Keratinocyte (primary cell): ENCODE results near the gene VWA5A. TPM values are rescaled to one million over a fixed set of nuclear protein-coding genes. Genes with fewer than 3 reads are reported as not detected.

ENCODE experiments used
- DNase-seq: peaks from one replicate; pipeline ENCODE4 v3.0.0-alpha.2; 2011; ENCODE audit warnings: low read depth, missing footprints, low spot score
- FAIRE-seq: peaks from 2 replicates; lab custom pipeline; 2011; peaks lifted over from hg19 to GRCh38; lab: Jason Lieb, UNC
- H2AFZ ChIP-seq: 2 replicates; pipeline ENCODE4 v1.6.0; 2012; ENCODE audit warnings: low read length, control low read depth, inconsistent platforms; ENCODE audit not compliant: control insufficient read depth
- H3K27ac ChIP-seq: 2 replicates; pipeline ENCODE4 v1.5.1; 2011; ENCODE audit warnings: low read length; ENCODE audit not compliant: control insufficient read depth, insufficient read depth
- H3K27me3 ChIP-seq: 3 replicates; pipeline ENCODE4 v1.6.0; 2011; ENCODE audit warnings: low read length; ENCODE audit not compliant: control insufficient read depth, insufficient read depth; ENCODE audit errors: extremely low read depth
- H3K36me3 ChIP-seq, 2 experiments: 2 replicates in 1 of 2; 3 replicates in 1 of 2; pipeline ENCODE4 v1.5.1; 2011; ENCODE audit warnings: low read length in 2 of 2, mild to moderate bottlenecking in 1 of 2; ENCODE audit not compliant: control insufficient read depth in 2 of 2, insufficient read depth in 2 of 2; ENCODE audit errors: extremely low read depth in 1 of 2
- H3K4me1 ChIP-seq: 3 replicates; pipeline ENCODE4 v1.5.1; 2011; ENCODE audit warnings: low read length; ENCODE audit not compliant: control insufficient read depth, insufficient read depth; ENCODE audit errors: extremely low read depth
- H3K4me2 ChIP-seq: 3 replicates; pipeline ENCODE4 v1.6.0; 2011; ENCODE audit warnings: low read depth, low read length; ENCODE audit not compliant: control insufficient read depth, insufficient read depth; ENCODE audit errors: extremely low read depth
- H3K4me3 ChIP-seq, 3 experiments: fragments of 200-600 bp in 1 of 3; sonication (generic) in 1 of 3; 2 replicates in 2 of 3; 3 replicates in 1 of 3; pipeline ENCODE4 v1.5.1; 2011 to 2016; ENCODE audit warnings: low read length in 3 of 3, mild to moderate bottlenecking in 3 of 3, control low read depth in 2 of 3, inconsistent platforms in 1 of 3, low read depth in 1 of 3, mixed read lengths in 1 of 3, mixed run types in 1 of 3, moderate library complexity in 1 of 3; ENCODE audit not compliant: control insufficient read depth in 2 of 3, insufficient read depth in 2 of 3; ENCODE audit errors: extremely low read depth in 1 of 3
- H3K79me2 ChIP-seq: 2 replicates; pipeline ENCODE4 v1.6.0; 2012; ENCODE audit warnings: low read length; ENCODE audit not compliant: control insufficient read depth, insufficient read depth
- H3K9ac ChIP-seq: 3 replicates; pipeline ENCODE4 v1.6.0; 2011; ENCODE audit warnings: low read length; ENCODE audit not compliant: control insufficient read depth, insufficient read depth; ENCODE audit errors: extremely low read depth
- H3K9me1 ChIP-seq: 3 replicates; pipeline ENCODE4 v1.6.0; 2011; ENCODE audit warnings: low read length; ENCODE audit not compliant: control insufficient read depth, insufficient read depth; ENCODE audit errors: extremely low read depth
- H3K9me3 ChIP-seq: 2 replicates; pipeline ENCODE4 v1.5.1; 2012; ENCODE audit warnings: low read depth, low read length; ENCODE audit not compliant: control insufficient read depth
- H4K20me1 ChIP-seq: 3 replicates; pipeline ENCODE4 v1.6.0; 2011; ENCODE audit warnings: low read length; ENCODE audit not compliant: control insufficient read depth, insufficient read depth; ENCODE audit errors: extremely low read depth
- CTCF ChIP-seq, 3 experiments: IDR thresholded peaks in 1 of 3; conservative IDR thresholded peaks in 1 of 3; optimal IDR thresholded peaks in 1 of 3; 2 replicates in 2 of 3; 3 replicates in 1 of 3; pipeline versions ENCODE3 to v1.5.1; 2011; ENCODE audit warnings: low read length in 3 of 3, mild to moderate bottlenecking in 3 of 3, moderate library complexity in 2 of 3, control low read depth in 1 of 3, inconsistent platforms in 1 of 3; ENCODE audit not compliant: insufficient read depth in 2 of 3; ENCODE audit errors: extremely low read depth in 1 of 3
- EZH2 ChIP-seq: IDR thresholded peaks from one replicate; pipeline ENCODE4 v1.6.1; 2012; ENCODE audit warnings: inconsistent platforms, mild to moderate bottlenecking, low read length, moderate library complexity
- dilution Hi-C: fragments of 300-500 bp; cut with MboI; formaldehyde crosslinking; loops from one replicate; pipeline ENCODE4 v1.7.0; 2020; ENCODE audit warnings: low sequenced_read_pairs; ENCODE audit not compliant: extremely low pct_ligation_motif_present
- polyA plus RNA-seq, 5 experiments: library from polyadenylated mRNA; depleted of rRNA in 3 of 5; stranded (reverse) in 3 of 5; stranded (forward) in 1 of 5; unstranded in 1 of 5; fragments of >200 nt; gene quantifications; 1 replicate in 1 of 5; 2 replicates in 3 of 5; 3 replicates in 1 of 5; pipeline versions ENCODE4 v1.2.1 to v1.2.3, GENCODE V29; 2011 to 2012; ENCODE audit warnings: missing spikeins in 2 of 5, low read depth in 1 of 5, low replicate concordance in 1 of 5

The VWA5A gene
- polyA plus RNA-seq, 1 donor (not counting 4 experiments of a cell fraction or from before 2014, with no cell fraction given): 36.4 TPM

- DNase-seq (no peak), FAIRE-seq (no peak)
- Histone ChIP-seq H3K79me2 (no peaks in the 10 kb centered on the region), H3K9me1 (no peaks in the 10 kb centered on the region), H3K4me2 (no peak overlapping the region), H2AFZ (no peak overlapping the region), H3K36me3 (no peaks in the 10 kb centered on the region), H3K4me1 (peaks cover 20% of the 10 kb centered on the region), H3K27me3 (no peaks in the 10 kb centered on the region), H4K20me1 (no peaks in the 10 kb centered on the region), H3K4me3 (no peak overlapping the region), H3K9ac (no peak overlapping the region), H3K9me3 (no peaks in the 10 kb centered on the region), H3K27ac (no peak overlapping the region)
- TF ChIP-seq CTCF (optimal IDR thresholded peaks at IDR 0.05 in 1 of 3, IDR thresholded peaks at IDR 0.05 in 1 of 3, conservative IDR thresholded peaks at IDR 0.05 in 1 of 3; ENCODE audit: extremely low read depth in 1 of 3, insufficient read depth in 2 of 3, low read length in 3 of 3): no peak
- TF ChIP-seq EZH2: no peak
- dilution Hi-C loops: no loop called here
These were observed 40.7 kb upstream of the VWA5A start for GRCh38 chr11:124074554-124074953.

- Histone ChIP-seq H3K36me3 (no peaks in the 10 kb centered on the region), H3K4me2 (no peak overlapping the region), H3K9ac (no peak overlapping the region), H3K79me2 (no peaks in the 10 kb centered on the region), H3K4me1 (peaks cover 25% of the 10 kb centered on the region), H3K27me3 (no peaks in the 10 kb centered on the region), H3K9me1 (no peaks in the 10 kb centered on the region), H4K20me1 (no peaks in the 10 kb centered on the region), H3K4me3 (peak overlapping the region in 1 of 3 experiments; percentile 64), H2AFZ (peak overlapping the region; percentile 96), H3K9me3 (no peaks in the 10 kb centered on the region), H3K27ac (no peak overlapping the region)
- FAIRE-seq (no peak), DNase-seq (no peak)
- dilution Hi-C loops: no loop called here
- TF ChIP-seq CTCF (optimal IDR thresholded peaks at IDR 0.05 in 1 of 3, IDR thresholded peaks at IDR 0.05 in 1 of 3, conservative IDR thresholded peaks at IDR 0.05 in 1 of 3; ENCODE audit: extremely low read depth in 1 of 3, insufficient read depth in 2 of 3, low read length in 3 of 3) (no peak), EZH2 (no peak)
These were observed 39.8 kb upstream of the VWA5A start for GRCh38 chr11:124075492-124075840.
